Activated CD4-positive, CD25-positive, alpha-beta regulatory T cell treated with anti-CD3 and anti-CD28 coated beads, Interleukin-2, amount 50 U/mL, for 72 hours (primary cell): ENCODE measurements around the gene ZNF638.
"Not testable (repeated sequence)": the region's sequence is repeated elsewhere in the genome, so short reads cannot be mapped to it uniquely, and the experiment has no call there.

Experiments
- DNase-seq: peaks from one replicate; pipeline ENCODE4 v3.0.0; 2021

ZNF638 gene

DNA sequence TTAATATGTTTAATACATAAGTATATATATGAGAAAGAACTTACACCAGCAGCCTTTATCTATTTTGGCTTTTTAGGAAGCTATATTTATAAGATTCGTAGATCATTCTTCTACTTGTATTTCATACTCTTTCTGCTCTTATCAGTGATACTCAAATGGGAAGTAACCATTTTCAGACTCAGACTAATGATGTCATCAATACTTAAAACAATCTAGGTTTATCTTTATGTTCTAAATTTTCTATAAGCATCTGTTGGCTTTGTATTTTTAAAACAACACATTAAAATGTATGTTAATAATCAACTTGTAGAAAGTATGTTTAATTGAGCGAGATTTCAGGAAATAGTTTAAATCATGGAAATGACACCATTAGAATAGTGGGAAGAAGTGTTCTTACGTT, 70.8 kb downstream of the ZNF638 start:
- no peak for DNase-seq

DNA sequence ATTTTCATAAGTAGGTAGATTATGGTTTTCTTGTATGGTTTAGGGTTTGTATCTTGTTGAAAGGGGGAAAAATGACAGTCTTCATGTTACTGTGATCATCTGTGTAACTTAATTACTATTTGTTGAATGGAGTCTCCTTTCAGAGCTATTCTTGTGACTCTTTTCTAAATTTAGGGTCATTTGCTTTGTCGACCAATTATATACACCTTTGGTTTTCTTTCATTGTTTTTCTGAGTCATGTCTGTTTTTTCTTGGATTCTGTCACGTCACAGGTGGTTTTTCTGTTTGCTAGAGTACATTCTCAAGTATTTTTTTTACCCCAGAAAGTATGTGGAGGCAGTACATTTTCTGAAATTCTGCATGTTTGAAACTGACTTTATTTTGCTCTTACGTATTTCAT, 78.0 kb downstream of the ZNF638 start:
- no peak for DNase-seq

DNA sequence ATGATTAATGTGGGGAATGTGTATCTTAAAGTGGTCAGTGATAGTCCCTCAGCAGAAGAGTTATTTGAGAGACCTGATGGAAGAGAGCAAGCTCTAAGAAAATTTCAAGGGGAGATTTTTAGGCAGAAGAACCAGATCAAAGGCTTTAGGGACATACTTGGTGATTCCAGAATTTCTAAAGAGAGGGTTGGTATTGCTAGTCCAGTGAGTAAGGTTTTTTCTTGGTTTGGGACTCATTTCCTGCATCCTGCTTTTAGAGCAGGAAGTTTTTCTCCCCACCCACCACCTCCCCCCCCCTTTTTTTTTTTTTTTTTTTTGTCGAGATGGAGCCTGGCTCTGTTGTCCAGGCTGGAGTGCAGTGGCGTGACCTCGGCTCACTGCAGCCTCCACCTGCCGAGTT, 79.1 kb downstream of the ZNF638 start:
- DNase-seq, result no peak

DNA sequence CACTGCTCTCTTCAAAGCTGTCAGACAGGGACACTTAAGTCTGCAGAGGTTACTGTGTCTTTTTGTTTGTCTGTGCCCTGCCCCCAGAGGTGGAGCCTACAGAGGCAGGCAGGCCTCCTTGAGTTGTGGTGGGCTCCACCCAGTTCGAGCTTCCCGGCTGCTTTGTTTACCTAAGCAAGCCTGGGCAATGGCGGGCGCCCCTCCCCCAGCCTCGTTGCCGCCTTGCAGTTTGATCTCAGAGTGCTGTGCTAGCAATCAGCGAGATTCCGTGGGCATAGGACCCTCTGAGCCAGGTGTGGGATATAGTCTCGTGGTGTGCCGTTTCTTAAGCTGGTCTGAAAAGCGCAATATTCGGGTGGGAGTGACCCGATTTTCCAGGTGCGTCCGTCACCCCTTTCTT, 85.3 kb downstream of the ZNF638 start:
- DNase-seq, result not testable (repeated sequence)

DNA sequence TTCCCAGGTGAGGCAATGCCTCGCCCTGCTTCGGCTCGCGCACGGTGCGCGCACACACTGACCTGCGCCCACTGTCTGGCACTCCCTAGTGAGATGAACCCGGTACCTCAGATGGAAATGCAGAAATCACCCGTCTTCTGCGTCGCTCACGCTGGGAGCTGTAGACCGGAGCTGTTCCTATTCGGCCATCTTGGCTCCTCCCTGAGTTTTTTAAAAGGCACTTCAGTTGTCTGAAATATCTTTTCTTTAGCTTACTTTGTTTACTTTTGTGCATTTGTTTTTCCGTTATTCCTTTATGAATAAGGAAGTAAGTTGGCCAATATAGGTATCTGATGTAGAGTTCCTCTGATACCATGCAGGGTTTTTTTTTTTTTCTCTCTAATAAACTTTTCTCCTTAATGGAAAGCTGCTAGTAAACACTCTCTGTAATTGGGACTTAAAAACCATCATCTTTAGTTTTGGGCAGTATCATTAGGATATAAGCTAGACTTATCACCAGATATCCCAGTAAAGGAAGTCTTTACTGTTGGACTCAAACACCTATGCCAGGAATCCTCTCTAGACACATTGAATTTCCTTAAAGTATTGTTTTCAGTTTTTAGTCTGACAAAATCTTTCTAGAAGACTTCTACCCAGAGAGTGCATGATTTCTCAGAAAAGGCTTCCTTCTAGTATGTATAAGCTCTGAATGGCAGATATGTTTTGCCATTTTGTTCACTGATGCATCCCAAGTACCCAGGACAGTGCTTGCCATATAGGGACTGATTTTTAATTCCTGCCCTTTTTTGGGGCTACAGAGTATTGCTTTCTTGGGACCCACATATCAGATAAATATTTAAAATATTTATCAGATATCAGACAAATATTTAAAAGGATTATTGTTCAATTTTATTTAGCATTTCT, 86.0 kb downstream of the ZNF638 start:
- no peak for DNase-seq

DNA sequence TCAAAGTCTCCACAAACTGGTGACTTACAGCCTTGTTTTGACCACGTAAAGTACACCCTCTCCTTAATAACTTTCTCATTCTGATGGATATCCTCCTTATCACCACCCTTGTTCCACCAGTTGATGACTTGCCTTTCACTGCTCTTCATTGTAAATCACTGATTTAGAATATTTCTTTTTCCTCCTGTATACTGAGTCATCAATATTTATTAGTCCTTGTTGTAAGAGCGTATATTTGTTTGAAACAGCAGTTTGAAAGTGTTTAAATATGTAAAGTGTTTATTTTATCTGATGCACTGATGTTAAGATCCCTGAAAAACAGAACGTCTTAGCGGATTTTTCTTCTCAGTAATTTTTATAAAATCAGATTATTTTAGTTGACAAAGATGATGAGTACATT, 87.6 kb downstream of the ZNF638 start:
- DNase-seq, result no peak

DNA sequence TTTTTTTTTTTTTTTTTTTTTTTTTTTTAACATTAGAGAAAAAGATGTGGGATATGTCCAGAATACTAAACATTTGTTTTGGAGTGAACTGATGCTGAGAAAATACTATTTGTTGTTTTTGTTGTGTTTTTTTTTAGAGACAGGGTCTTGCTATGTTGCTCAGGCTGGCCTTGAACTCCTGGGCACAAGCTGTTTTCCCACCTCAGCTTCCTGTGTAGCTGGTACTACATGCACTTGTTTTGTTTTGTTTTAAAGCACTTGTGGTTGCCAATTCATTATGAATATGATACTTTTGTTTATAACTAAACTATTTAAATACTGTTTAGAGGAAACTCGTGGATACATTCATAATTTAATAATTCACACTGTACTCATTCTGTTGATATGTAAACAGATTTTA, 88.4 kb downstream of the ZNF638 start:
- DNase-seq, result no peak

DNA sequence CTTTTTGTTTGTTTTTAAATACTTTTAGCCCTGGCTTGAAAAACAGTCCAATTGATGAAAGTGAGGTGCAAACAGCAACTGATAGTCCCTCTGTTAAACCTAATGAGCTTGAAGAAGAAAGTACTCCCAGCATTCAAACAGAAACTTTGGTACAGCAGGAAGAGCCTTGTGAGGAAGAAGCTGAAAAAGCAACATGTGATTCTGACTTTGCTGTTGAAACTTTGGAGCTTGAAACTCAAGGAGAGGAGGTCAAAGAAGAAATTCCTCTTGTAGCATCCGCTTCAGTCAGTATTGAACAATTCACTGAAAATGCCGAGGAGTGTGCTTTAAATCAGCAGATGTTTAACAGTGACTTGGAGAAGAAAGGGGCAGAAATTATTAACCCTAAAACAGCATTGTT, 91.2 kb downstream of the ZNF638 start:
- DNase-seq, result no peak

DNA sequence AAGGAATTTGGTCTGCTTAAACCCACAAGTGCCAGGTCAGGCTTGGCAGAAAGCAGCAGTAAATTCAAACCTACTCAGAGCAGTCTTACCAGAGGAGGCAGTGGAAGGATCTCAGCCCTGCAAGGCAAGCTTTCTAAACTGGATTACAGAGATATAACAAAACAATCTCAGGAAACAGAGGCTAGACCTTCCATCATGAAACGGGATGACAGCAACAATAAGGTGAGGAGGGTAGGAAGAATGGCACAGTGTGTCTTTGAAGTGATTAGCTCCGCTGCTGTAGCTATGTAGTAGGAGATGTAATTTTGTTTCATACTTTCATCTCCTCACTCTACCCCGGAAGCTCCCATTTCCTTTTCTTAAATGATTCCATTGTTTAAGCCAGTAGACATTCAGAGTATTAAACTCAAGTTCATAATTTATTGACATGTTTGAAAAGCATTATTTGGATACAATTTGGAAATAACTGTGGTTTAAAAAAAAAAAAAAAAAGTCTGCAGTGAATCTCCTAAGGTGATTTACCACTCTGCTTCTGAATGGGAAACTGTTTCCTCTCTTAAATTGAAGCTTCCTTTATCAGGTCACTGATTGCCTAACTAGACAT, 92.3 kb downstream of the ZNF638 start:
- DNase-seq, result no peak

DNA sequence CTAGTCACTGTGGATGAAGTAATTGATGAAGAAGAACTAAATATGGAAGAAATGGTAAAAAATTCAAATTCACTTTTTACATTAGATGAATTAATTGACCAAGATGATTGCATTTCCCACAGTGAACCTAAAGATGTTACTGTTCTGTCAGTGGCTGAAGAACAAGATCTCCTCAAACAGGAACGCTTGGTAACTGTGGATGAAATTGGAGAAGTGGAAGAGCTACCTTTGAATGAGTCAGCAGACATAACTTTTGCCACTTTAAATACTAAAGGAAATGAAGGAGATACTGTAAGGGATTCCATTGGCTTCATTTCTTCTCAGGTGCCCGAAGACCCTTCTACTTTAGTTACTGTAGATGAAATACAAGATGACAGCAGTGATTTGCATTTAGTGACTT, 95.1 kb downstream of the ZNF638 start:
- DNase-seq, result no peak

DNA sequence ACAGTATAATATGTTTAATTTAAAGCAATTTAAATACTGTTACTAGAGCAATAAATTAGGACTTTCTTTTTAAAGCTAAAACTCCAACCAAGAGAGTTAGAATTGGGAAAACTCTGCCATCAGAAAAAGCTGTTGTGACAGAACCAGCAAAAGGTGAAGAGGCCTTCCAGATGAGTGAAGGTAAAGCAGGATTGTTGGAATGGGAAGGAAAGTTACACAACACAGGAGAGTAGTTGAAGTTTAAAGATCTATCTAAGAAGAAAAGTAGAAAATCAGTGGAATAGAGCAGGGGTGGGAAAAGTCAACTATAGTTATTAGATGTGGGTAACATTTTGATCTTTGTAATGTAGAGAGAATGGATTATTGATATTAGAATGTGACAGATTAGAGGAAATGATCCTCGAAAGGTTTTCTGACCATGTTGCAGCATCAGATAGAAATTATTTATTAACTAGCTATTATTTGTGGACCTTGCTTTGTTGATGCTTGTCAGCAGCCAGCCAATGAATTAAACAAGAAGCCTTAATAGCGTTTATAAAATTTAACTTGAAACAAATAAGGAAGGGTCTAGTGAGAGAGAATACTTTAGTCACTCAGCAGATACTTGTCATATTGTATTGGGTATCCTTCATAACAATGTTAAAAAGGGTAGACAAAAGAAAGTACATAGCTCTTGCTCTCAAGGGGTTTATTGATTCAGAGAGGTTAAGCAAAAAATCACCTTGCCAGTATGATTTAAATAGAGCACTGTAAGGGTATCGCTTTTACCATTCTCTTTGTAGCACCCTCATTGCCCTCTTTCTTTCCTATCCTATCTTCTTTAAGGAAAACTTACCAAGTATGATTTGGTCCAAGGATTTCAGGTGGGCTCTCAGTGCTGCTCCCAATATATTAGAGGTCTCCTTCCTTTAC, 97.1 kb downstream of the ZNF638 start:
- DNase-seq, result no peak

DNA sequence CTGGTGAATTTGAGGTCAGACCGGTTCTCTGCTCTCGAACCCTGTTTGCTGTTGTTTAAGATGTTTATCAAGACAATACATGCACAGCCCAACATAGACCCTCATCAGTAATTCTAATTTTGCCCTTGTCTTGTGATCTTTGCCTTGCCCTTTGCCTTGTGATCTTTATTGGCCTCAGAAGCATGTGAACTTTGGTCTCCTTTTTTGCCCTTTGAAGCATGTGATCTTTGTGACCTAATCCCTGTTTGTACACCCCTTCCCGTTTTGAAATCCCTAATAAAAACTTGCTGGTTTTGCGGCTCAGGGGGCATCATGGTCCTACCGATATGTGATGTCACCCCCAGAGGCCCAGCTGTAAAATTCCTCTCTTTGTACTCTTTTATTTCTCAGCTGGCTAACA, 113.6 kb downstream of the ZNF638 start:
- not testable (repeated sequence) for DNase-seq

DNA sequence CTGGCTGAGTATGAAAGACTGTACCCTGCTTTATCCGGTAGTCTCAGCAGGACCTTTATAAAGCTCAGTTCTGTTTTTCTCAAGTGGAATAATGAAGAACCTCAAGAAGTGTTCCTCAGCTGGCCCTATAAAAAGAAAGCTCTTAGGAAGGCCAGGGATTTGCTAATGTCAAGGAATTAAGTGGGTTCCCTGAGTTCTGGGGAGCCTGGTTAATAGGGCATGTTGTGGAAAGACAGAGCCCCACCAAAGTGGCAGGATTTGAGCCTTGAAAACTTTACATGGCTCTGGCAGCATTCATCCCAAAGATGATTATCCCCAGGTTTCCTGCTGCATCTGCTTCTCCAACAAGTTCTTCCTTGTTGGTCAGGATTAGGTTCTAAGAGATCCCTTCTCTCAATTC, 114.9 kb downstream of the ZNF638 start:
- DNase-seq, result no peak

DNA sequence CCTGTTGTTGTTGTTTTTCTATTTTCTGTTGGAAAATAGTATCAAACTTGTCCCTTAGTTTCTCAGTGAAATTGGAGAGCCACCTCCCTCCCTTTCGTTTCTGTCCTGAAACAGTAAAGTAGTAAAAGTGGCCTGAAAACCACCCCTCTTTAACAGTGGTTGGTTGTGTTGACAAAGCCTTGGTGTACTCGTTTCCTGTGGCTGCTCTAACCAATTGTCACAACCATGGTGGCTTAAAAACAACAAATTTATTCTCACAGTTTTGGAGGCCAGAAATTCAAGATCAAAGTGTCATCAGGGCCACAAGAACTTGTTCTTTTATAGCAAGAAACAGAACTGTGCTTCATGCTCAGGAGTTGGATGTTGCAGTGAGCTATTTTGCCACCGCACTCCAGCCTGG, 117.8 kb downstream of the ZNF638 start:
- DNase-seq, result no peak

DNA sequence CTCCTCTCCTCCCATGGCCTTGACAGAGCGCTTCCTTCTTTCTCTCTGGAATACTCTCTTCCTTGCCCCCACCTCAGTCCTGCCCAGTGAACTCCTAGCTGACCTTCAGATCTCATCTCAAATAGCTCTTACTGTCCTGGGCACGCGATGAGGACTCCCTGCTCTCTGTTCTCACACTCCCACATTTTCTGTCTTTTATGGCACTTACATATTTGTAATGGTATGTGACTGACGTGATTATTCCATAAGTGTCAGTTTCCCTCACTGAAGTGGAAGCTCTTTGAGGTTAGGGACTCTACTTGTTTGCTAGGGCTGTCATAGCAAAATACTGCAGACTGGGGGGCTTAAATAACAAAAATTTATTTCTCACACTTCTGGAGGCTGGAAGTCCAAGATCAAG, 120.1 kb downstream of the ZNF638 start:
- no peak for DNase-seq

DNA sequence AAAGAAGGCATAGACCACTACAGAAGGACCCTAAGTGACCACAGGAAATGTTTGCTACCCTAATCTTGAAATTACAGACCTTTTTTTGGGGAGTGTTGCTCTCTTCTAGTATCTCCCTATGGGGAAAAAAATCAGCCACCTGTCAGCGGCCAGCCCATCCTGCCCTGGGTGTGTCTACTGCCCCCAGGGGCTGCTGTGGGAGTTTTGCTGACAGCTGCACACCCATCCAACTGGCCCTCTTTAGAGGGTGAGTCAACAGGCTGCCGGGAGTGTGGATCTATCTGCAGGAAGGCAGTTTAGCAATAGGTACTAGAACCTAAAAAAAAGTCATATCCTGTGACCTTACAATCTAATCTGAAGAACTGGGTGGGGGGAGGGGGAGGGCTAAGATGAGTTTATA, 121.0 kb downstream of the ZNF638 start:
- no peak for DNase-seq

DNA sequence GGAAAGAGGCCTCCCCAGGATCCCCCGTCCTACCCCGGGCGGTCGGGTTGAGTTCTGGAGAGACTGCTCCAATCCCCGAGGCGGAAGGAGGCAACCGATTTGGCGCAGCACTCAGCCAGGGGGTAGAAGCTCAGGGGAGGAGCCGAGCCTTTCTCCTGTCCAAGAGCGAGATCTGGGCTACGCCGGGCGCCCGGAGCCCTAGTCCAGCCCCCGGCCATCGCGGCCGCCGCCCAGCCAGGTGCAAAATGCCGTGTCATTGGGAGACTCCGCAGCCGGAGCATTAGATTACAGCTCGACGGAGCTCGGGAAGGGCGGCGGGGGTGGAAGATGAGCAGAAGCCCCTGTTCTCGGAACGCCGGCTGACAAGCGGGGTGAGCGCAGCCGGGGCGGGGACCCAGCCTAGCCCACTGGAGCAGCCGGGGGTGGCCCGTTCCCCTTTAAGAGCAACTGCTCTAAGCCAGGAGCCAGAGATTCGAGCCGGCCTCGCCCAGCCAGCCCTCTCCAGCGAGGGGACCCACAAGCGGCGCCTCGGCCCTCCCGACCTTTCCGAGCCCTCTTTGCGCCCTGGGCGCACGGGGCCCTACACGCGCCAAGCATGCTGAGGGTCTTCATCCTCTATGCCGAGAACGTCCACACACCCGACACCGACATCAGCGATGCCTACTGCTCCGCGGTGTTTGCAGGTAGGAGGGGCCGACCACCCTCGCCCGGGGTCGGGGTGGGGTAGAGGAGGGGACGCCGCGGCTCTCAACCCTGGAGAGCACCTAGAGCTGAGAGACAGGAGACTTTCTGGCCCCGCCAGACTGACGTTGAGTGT, 122.0 kb downstream of the ZNF638 start, which contains the start of gene DYSF:
Gene DYSF, plus strand, starts transcription at position 158 of the 817 bp plus-strand sequence.
- no peak for DNase-seq

DNA sequence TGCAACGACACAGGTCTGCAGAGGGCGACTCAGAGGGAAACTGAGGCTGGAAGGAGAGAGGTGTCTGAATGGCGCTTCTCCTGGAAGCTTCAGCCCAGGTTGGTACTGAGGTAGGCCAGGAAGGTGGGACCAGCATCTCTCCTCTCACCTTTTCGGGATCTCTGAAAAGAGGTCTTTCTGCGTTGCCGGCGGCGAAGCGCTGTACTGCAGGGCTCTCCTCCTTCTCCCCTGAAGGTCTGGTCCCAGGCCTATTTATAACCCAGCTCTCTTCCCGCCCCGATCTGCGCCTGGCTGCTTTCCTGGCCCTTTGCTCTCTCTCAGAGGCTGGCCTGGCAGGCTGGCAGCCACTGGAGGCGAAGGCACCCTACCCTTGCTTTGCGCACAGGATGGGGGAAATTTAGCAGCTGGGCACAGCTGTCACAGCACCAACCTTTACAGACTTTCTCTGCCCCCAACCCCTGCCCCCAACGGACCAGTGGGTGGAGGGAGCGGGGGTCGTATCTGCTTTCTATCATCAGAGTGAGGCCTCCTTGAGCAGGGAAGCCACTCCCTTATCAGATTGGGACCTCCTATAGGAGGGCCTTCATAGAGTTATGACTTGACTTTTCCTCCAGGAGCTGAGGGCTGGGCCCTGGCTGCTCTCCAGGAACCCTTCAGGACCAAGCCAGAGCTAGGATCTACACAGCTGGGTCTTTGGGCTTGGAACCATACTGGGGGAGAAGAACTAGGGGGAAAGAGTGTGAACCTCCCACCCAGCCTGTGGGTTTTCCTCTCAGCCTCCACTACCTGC, 122.8 kb downstream of the ZNF638 start:
- DNase-seq, result no peak

DNA sequence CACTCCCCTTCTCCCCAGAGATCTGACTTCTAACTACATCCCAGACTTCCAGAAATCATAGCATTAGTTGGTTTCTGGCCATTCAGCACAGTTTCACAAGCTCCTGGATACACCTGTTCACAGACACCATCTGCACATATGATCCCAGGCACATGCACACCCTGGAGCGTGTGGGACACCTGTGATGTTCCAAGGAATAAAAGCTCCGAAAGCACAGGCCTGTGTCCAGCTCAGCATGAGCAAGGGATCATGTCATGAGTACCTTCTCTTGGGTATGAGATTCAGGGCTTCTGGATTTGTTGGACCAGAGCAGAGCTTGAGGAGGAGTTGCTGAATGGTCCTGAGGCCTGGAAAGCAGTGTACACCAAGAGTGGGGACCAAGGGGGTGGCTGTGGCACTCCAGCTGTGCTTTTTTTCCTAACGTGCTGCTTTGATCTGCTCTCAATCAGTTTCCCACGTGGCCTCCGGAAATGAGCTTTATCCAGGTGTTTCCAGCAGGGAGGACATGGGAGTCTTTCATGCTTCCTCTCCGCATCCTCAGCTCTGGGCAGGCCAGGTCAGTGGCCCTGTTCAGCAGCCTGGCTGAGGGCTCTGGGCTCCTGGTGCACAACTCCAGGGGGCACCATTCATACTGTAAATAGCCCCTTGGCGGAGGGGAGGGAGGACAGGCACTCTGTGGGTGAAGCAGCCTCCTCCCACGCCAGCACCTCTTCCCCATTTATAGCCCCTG, 123.6 kb downstream of the ZNF638 start:
- DNase-seq, result no peak

DNA sequence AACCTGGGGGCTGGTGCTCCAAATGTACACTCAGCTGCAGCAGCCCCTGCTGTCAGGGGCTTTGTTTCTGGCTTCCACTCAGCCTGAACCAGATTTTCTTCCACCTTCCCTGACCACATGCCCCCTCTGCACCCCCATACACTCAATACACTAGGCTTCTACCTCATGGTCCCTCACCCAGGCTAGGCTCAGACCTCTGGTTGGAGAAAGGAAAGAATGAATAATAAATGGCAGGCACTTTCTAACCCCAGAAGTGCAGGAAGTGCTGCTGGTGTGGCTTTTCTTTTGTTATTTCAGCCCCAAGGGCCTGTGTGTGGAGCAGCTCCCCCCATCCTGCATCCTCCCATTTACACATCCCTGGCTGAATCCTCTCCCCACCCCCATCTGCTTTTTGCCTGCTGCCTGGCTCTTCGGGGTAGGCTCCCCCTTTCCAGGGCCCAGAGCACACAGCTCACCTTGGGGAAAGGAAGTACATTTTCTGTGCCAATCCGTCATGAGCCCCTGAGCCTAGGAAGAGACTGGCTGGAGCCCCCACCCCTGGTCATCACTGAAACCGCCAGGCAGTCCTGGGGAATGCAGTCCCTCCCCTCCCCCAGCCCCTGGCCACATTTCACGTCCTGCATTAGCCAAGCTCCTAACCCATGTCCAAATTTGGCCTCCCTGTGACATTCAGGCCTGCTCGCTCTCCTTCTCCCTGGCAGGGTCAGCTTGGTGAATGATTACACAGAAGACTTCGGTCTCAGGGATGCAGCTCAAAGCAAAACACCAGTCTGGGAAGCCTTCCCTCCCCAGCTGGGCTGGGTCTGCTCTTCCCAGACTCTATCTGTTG, 124.4 kb downstream of the ZNF638 start:
- DNase-seq, result no peak
